ENCODE measurements around the gene RHCG.

GRCh38 chr15:89482139-89482538, 14.2 kb downstream of the RHCG start:
- TF ChIP-seq GATA2 (IDR thresholded peaks at IDR 0.05; ENCODE audit: low read depth, low read length) (no peak), GATA3 (IDR thresholded peaks at IDR 0.05; ENCODE audit: low read depth, low read length) (no peak)
